Glutamatergic neuron (in vitro differentiated cells): ENCODE measurements around the gene SMCO2. TPM values are rescaled to one million over a fixed set of nuclear protein-coding genes. Genes with fewer than 3 reads are reported as not detected.

ENCODE experiments used
- DNase-seq: peaks from one replicate; pipeline ENCODE4 v3.0.0; 2022
- H3K27ac Mint-ChIP-seq: one replicate; pipeline ENCODE4 v1.8.0; 2020; ENCODE audit warnings: mild to moderate bottlenecking, mixed read lengths, inconsistent platforms; ENCODE audit not compliant: unreplicated experiment
- H3K27me3 Mint-ChIP-seq: one replicate; pipeline ENCODE4 v1.8.0; 2020; ENCODE audit warnings: mild to moderate bottlenecking, moderate library complexity, mixed read lengths, inconsistent platforms; ENCODE audit not compliant: unreplicated experiment
- H3K36me3 Mint-ChIP-seq: one replicate; pipeline ENCODE4 v1.8.0; 2020; ENCODE audit warnings: mild to moderate bottlenecking, mixed read lengths, inconsistent platforms; ENCODE audit not compliant: unreplicated experiment
- H3K4me1 Mint-ChIP-seq: one replicate; pipeline ENCODE4 v1.8.0; 2020; ENCODE audit warnings: mild to moderate bottlenecking, low read depth, mixed read lengths, inconsistent platforms; ENCODE audit not compliant: unreplicated experiment
- H3K4me3 Mint-ChIP-seq: one replicate; pipeline ENCODE4 v1.8.0; 2020; ENCODE audit warnings: mild to moderate bottlenecking, mixed read lengths, inconsistent platforms; ENCODE audit not compliant: unreplicated experiment
- H3K9me3 Mint-ChIP-seq: one replicate; pipeline ENCODE4 v1.8.0; 2020; ENCODE audit warnings: mild to moderate bottlenecking, moderate library complexity, mixed read lengths, inconsistent platforms; ENCODE audit not compliant: unreplicated experiment
- total RNA-seq: library from RNA; stranded (reverse); fragmentation: NEBNext Ultra II Directional; extraction: Animal tissue kit (Norgen Biotek cat#: 25700); gene quantifications from one replicate; pipeline ENCODE4 v1.2.1, GENCODE V29; 2021; ENCODE audit not compliant: unreplicated experiment
- TF ChIP-seq, protein P1 (sequence below): fragments of 200-600 bp; sonication (generic); IDR thresholded peaks from one replicate; pipeline ENCODE4 v1.5.0; 2021; ENCODE audit not compliant: partially characterized antibody, unreplicated experiment

Gene SMCO2
- total RNA-seq, 1 donor from 2014 or later = not detected

DNA sequence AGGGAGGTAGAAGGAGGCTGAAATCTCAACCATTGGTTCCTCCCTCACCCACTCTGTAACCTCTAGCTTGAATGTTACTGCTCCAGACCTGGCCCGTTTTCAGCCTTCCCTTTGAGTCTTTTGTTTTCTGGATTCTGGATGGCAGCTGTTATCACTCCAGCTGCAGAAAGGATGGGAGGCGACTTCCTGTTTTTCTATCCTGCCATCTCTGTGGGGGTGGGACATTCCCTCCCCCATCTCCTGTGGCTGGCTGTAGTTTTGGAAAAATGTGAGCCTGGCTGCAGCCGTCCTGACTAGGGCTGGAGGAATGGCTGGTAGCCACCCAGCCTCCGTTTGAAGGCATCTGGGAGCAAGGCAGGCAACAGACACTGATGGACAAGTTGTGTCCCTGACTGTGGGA lies 74.5 kb downstream of the SMCO2 start:
- Mint-ChIP-seq H3K4me1 (peaks cover 9% of the 10 kb centered on the region), H3K27me3 (peaks cover 4% of the 10 kb centered on the region), H3K27ac (no peak overlapping the region), H3K4me3 (no peak overlapping the region), H3K9me3 (no peaks in the 10 kb centered on the region), H3K36me3 (no peaks in the 10 kb centered on the region)
- TF ChIP-seq, protein P1, sequence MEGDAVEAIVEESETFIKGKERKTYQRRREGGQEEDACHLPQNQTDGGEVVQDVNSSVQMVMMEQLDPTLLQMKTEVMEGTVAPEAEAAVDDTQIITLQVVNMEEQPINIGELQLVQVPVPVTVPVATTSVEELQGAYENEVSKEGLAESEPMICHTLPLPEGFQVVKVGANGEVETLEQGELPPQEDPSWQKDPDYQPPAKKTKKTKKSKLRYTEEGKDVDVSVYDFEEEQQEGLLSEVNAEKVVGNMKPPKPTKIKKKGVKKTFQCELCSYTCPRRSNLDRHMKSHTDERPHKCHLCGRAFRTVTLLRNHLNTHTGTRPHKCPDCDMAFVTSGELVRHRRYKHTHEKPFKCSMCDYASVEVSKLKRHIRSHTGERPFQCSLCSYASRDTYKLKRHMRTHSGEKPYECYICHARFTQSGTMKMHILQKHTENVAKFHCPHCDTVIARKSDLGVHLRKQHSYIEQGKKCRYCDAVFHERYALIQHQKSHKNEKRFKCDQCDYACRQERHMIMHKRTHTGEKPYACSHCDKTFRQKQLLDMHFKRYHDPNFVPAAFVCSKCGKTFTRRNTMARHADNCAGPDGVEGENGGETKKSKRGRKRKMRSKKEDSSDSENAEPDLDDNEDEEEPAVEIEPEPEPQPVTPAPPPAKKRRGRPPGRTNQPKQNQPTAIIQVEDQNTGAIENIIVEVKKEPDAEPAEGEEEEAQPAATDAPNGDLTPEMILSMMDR = no peak
- DNase-seq = no peak

DNA sequence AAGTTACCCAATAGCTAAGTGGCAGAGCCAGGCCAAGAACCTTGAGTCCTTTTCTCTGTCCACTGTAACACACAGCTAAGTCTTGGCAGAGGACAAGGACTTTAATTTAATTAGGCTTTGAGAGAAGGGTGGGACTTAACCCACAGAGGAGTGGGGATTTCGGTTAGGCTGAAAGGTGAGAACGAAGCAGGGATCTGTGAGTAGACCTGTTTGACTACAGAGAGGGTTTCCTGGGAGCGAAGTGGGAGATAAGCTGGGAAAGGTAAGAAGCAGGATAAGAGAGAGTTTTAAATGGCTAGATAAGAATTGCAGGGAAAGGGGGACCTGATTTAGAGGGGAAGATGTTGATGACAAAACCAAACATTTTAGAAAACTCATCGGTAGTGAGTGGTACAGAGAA lies 75.4 kb downstream of the SMCO2 start:
- Mint-ChIP-seq H3K4me1 (peaks cover 9% of the 10 kb centered on the region), H3K4me3 (no peak overlapping the region), H3K9me3 (no peaks in the 10 kb centered on the region), H3K36me3 (no peaks in the 10 kb centered on the region), H3K27ac (no peak overlapping the region), H3K27me3 (peaks cover 4% of the 10 kb centered on the region)
- TF ChIP-seq, protein P1 = no peak
- no peak for DNase-seq

GRCh38 chr12:27523305-27523641 lies 76.7 kb downstream of the SMCO2 start:
- peaks cover 9% of the 10 kb centered on the region for H3K4me1 Mint-ChIP-seq
- H3K36me3 Mint-ChIP-seq = no peaks in the 10 kb centered on the region
- H3K9me3 Mint-ChIP-seq = no peaks in the 10 kb centered on the region
- DNase-seq = no peak
- peaks cover 4% of the 10 kb centered on the region for H3K27me3 Mint-ChIP-seq
- peak overlapping the region; percentile 96 for H3K27ac Mint-ChIP-seq
- peak overlapping the region; percentile 90 for H3K4me3 Mint-ChIP-seq
- TF ChIP-seq, protein P1 = no peak

DNA sequence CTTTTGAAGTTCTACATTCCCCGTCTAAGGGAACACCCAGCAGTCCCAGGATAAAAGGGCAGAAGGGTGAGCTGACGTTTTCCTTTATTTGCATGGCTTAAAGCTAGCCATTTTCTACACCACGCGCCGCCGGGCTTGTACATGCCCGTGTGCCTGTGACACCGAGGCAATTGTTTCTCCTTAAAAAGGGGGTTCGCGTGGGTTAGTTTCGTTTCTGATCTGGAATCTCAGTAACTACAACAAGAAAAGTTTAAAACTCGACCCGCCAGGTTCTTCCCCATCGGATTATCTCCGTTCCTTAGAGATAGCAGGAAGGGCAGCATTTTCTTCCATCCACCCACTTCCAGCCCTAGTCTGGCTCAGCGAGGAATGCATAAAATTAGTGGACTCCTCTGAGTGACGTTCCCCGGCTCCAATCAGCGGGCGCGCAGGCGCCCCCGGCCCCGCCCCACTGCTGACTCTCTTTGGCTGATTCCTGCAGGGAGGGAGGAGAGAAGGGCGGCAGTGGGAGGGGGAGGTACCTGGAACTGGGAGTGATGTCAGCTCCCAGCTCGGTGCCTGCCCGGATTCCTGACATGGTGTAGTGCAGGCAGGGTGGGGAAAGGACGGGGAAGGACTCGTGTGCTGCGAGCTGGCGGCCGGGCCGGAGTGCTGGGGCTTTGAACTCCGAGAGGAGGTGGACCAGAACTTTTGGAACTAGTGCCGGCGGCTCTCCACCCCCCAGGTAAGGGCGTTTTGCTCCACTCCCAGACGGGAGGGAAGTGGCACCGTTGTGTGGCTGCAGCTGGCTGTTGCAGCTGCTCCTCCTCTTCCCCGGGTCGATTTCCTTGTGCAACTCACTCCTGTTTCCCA lies 77.3 kb downstream of the SMCO2 start, which contains the start of gene PPFIBP1:
Gene PPFIBP1, plus strand, starts transcription at position 565 of the 852 bp plus-strand sequence. CDS start 109,191 bp downstream, outside the sequence.
- TF ChIP-seq, protein P1 = no peak
- Mint-ChIP-seq H3K4me3 (peak within 1 kb of the TSS; percentile 90), H3K36me3 (no peaks in the 10 kb centered on the region), H3K4me1 (peaks cover 9% of the 10 kb centered on the region), H3K27ac (peak within 1 kb of the TSS; percentile 96), H3K9me3 (no peaks in the 10 kb centered on the region), H3K27me3 (peaks cover 4% of the 10 kb centered on the region)
- peak; percentile 100 for DNase-seq

DNA sequence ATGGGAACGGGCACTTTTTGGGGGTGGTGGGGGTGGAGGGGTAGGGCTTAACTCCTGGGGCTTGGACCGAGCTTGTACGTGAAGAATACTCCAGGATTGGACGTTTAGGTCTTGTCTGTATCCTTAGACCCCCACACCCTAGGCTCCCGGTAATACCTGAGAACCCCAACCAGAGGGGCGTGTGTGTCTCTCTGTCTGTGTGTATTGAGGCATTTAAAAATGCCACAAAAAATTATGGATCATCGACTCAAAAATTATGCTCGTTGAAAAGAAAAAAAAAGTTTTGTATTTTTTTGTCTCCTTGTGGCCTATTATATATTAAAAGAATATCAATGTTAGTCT lies 77.9 kb downstream of the SMCO2 start:
- H3K9me3 Mint-ChIP-seq = no peaks in the 10 kb centered on the region
- DNase-seq = no peak
- no peak overlapping the region for H3K27ac Mint-ChIP-seq
- H3K4me3 Mint-ChIP-seq = peak overlapping the region; percentile 90
- H3K4me1 Mint-ChIP-seq = peaks cover 9% of the 10 kb centered on the region
- H3K36me3 Mint-ChIP-seq = no peaks in the 10 kb centered on the region
- TF ChIP-seq, protein P1 = no peak
- peaks cover 4% of the 10 kb centered on the region for H3K27me3 Mint-ChIP-seq
